Medulla oblongata (tissue), 1 donor: ENCODE results near the gene ADGRB3.
"Not testable (repeated sequence)": the region's sequence is repeated elsewhere in the genome, so short reads cannot be mapped to it uniquely, and the experiment has no call there.

ENCODE experiments used
- DNase-seq: peaks from one replicate; pipeline ENCODE4 v3.0.0-alpha.2; 2015; ENCODE audit errors: extremely low spot score

Gene ADGRB3

DNA sequence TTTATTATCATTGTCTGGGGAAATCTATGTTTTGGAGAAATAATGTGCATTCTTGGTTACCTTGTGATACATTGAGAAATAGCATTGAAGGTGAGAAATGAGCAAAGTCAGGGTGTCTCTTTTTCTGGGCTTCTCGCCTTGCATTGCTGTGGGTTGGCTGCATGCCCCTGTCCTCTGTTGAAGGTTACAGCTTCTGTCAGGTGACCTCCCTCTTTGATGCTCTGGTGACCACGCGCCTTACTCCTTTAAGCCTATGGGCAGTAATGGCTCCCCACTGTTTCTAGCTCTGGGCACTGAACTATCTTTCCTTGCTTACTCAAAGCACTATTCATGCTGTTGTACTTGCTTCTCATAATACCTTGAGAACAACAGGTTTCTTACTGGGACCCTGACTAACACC lies 14.6 kb downstream of the ADGRB3 start:
- no peak for DNase-seq

DNA sequence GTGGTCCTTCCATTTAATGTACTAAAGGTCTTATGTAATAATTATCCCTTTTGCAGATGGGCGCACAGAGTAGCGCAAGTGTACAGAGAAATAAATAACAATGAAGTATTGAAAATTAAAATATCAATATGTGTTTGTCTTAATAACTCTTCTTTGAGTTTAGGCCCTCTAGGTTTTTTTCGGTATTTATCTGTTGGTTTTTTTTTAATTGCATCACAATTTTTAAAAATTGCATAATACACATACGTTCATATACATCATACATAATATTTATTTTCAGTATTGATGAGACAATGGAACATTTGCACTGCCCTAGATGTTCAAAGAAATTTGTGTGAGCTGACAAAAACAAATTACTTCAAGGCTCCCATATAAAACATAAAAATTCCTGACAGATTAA lies 15.1 kb downstream of the ADGRB3 start:
- DNase-seq = no peak

DNA sequence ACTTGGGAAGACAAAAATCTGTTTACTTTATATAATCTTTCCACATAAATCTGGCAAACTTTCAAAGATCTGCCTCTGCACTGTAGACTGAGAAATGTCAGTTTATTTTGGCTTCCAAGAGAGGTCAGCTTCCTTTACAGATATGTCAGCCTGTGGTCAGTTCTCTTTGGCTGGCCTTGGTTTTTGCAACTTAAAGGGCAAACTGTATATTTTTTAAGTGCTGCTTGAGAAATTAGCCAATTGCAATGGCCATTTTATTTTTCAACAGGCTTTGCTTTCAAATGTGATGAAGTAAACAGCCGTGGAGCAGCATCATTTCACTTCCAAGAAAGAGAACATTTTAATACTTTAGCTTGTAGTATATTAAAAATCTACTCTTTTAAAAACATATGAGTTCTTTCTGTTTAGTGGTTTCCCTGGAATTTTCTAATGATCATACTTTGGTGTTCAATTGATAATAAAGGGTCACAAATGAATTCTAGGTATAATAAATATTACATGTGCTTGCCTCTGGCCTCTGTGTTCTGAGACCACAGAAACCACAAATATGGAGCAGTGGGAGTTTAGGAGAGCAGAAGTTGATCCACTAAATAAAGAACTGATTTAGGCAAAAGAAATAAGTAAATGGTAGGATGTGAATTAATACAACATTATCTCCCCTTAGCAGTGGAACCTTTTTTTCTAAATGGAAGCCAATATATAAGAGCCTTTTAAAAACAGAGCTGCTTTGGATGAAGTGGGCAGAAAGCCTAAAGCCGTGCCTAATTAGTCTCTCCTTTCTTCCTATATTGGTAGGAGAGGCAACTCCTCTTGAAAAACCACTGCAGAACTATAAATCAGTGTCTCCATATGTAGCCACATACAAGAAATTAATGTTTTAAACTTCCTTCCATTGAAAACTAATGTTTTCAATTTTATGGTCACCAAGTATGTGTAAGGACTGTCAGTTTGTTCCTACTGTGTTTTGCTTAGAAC lies 16.2 kb downstream of the ADGRB3 start:
- peak; percentile 48 for DNase-seq

GRCh38 chr6:68652117-68652536 lies 17.0 kb downstream of the ADGRB3 start:
- DNase-seq = peak; percentile 52

DNA sequence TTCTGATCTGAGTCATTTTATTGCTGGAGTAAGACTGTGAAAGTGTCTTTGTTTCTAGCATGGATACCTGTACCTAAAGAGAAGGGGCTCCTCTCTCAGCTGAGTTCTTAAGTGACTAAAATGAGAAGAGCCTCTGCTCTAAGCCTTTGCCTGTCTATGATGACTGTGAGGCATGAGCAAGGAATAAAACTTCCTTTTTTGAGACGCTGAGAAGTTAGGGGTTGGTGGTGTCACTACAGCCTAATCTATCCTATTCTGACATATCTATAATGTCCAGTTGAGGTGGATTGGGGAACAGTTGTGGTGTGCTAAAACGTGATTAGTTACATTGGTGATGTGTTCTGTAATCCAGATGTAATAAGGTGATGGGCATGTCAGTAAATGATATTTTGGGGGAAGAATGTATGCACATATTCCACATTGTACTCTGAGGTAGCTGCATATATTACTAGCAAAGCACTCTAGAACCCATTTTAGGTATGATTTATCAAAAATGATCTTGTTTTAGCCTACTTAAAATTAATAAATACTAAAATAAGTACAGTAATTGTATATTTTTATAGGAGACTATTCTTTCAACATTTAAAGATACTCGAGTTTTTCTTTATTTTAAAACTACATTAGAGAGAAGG lies 18.1 kb downstream of the ADGRB3 start:
- DNase-seq = no peak

DNA sequence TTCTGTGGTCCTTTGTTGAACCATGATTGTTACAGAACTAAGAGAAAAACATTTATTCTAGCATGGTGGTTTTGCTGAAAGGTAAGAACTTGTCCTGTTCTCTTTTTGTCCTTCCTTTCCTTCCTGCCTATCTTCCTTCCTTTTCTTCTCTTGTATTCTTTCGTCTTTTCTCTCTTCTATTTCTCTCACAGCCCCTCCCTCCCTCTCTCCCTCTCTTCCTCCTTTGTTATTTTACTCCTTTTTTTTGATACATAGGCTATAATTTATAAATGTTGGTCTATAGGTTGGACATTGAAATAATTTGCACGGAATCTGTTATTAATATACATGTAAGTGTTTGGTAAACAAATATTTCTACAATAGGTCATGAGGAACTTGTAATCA lies 18.6 kb downstream of the ADGRB3 start:
- DNase-seq = no peak

GRCh38 chr6:68654134-68654533 lies 19.1 kb downstream of the ADGRB3 start:
- no peak for DNase-seq

DNA sequence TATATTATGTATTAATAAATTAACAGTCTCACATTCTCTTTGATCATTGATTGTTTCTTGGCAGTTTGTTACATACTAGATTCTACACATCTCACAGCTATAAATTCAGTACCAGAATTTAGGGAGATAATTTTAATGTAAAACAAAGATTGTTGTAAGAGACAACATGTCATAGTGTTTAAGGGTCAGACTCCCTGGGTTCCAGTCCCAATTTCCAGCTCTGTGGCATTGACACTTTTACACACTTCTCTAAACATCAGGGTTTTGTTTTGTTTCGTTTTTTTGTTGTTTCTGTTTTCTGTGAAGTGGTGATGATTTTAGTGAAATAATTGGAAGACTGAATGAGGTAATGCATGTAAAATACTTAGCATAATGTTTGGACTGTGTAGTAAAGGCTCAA lies 19.9 kb downstream of the ADGRB3 start:
- DNase-seq = no peak

DNA sequence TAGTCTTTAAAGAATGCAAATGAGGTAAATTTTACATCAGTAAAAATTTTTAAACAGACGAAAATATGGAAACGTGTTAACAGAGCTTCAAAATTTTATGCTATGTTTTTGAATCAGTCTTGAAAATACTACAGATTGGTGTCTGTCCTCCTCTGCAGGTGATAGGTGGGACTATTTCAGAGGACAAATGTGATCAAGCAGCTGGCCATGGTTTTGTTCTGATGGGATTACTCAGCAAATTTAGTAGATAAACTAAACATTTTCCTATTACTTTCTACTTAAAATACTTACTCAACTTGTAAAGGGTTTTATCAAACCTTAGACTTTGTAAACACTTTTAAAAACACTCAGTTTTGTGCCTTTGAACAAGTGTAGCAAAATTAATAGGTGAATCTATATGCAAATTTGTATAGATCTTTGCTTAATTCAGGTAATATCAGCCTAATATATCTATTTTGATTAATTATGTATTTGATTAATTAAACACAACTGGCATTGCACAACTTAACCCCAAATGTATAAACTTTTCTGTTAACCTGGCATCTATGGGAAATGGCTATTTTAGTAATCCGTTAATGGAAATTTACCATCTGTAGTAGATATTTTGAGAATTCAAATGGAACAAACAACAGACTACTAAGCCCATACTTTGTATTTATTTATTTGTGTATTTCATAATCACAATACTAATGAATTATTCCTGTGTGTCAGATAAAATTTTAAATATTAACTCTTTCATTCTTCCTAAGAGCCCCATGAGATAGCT lies 22.5 kb downstream of the ADGRB3 start:
- DNase-seq = no peak

GRCh38 chr6:68658338-68658737 lies 23.3 kb downstream of the ADGRB3 start:
- no peak for DNase-seq

- no peak for DNase-seq
These were observed 38.2 kb downstream of the ADGRB3 start for GRCh38 chr6:68673255-68673654.

DNA sequence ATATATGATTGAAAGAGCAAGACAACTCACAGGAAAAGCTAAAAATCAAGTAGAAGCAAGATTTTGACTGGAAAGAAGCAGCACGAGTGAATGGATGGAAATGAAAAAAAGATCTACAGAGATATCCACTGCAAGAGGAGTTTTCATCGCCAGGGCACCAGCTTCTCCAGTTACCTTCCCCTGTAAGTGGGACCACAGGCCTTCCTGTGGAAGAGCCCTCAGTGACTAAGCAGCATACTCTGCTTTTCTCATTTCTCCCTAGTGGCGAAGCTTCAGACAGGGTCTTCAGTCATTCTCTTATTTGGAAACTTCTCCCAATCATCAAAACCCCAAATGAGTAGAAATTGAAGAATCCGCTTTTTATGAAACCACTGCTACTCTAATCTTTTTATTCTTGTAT lies 40.5 kb downstream of the ADGRB3 start:
- no peak for DNase-seq

- DNase-seq = not testable (repeated sequence)
These were observed 41.0 kb downstream of the ADGRB3 start for GRCh38 chr6:68676094-68676493.

DNA sequence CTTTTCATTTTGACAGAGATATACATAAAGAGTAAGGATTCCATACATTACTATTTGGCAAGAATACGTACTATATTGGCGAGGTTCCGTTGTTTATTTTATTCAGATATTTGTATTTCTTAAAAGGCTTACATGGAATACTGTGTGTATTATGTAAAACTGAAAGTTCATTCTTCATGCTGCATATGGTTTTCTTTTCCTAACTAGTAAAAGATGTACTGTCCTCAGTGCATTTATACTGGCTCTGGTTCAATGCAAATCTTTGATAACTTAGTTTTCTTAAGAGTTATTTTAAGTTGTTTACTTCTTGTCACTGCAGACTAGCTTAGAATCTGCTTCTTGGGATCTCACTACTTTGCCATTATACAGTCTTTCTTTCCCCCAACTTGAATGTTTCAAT lies 42.0 kb downstream of the ADGRB3 start:
- no peak for DNase-seq

DNA sequence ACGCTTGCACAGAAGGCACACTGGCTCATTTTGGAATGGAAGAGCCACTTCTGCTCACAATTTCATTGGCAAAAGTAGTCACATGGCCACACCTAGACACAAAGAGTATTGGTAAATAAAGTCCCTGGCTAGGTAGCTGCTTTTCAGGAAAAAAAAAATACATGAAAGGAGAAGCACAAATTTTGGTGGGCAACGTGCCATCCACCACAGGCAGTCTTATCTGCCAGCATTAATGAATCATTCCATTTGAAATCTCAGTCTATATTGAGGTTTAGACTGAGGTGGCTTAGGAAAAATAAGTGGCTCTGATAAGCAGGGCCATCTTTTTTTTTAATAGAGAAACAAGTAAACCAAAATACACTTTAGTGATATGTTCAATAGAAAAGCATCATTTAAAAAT lies 44.3 kb downstream of the ADGRB3 start:
- no peak for DNase-seq

DNA sequence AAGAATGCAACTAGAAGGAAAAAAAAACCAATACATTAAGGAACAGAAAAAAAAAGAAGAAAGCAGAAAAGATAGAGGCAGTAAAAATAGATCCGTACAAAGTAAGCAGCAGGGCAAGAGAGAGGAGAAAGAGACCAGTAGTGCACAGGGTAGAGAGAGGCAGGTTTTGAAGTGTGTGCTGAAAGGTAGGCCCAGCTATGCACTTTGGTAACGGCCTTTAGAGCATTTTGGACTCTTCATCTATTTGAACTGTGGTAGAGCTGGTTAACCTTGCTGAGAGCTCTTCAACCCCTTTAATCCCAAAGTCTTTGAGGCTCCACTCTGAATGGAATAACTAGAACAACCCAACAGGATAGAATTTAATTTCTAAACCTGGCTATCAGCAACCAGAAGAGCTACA lies 45.2 kb downstream of the ADGRB3 start:
- no peak for DNase-seq

- no peak for DNase-seq
These were observed 54.8 kb downstream of the ADGRB3 start for GRCh38 chr6:68689910-68690309.

- peak; percentile 44 for DNase-seq
These were observed 56.0 kb downstream of the ADGRB3 start for GRCh38 chr6:68691120-68691519.

DNA sequence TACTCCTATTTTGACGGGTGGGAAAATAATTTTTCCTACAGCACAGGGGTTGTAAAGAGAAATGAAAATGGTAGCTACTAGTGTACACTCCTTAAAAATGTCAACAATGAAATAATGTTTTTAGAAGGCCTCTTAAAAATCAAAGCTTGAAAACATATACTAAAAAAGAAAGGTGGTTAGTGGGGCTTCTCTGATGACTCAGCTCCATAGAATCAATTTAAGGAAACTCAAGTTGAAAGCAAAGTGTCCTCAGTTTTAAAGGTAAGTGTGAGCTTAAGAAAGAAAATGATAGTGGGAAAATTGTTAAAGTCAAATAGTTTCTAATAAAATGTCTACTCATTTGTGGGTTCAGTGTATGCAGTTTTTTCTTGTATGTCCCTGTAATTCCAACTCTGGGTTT lies 58.2 kb downstream of the ADGRB3 start:
- no peak for DNase-seq

GRCh38 chr6:68695403-68695802 lies 60.3 kb downstream of the ADGRB3 start:
- DNase-seq = no peak

DNA sequence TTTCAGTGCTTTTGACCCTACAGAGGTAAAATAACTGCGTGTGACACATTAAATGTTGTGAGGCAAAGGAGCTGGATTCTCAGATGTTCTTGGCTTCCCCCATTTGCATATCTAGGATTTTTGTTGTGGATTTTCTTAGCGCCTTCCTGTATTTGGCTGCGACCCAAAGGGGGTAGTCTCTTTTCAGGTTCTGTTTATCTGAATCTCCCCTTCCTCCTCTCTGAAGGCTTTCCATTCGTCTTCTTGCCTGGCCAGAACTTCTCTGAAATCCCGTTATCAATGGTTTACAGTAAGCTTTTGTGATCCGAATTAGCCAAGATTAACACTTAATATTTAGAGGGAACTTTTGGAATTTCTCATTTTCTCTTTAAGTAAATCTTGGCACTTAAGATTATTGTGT lies 60.8 kb downstream of the ADGRB3 start:
- no peak for DNase-seq

GRCh38 chr6:68697394-68697793 lies 62.3 kb downstream of the ADGRB3 start:
- no peak for DNase-seq
